ENCODE measurements around the gene ARRDC1.
"Not testable (repeated sequence)": the region's sequence is repeated elsewhere in the genome, so short reads cannot be mapped to it uniquely, and the experiment has no call there.

Gene ARRDC1

DNA sequence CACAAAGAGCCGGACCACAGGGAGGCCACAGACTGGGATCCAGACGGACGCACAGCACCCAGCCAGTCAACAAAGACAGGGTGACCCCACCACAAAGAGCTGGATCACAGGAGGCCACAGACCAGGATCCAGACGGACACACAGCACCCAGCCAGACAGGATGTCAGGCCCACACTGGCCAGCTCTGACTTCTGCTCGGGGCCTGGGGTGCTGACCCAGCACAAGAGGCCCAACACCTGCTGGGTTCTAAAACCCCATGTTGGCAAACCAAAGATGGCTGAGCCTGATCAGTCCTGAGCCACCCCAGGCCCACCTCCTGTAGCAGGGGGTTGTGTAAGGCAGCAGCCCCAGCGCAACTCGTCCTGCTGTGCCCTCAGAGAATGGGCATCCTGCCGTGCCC is 21.5 kb upstream of the ARRDC1 start:
- DNase-seq (ENCODE audit: low read depth in 3 of 3), result no peak

DNA sequence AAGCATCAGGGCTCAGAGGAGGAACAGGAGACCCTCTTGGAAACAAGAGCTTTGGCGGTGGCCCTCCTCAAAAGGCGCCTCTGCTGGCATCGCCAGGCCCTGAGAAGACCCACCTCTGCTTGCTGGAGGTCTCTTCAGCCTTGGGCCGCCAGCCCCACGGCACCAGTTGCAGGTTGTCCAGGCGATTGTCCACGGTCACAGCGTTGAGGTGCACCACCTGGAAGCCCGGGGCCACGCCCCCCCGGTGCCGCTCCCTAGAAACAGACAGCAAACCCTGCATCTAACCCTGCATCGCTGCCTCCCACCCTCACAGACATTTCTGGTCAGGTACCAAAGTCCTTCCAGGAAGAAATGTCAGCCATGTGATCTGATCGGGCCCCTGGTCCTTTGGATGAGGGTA is 18.6 kb upstream of the ARRDC1 start:
- DNase-seq (ENCODE audit: low read depth in 3 of 3), result no peak

DNA sequence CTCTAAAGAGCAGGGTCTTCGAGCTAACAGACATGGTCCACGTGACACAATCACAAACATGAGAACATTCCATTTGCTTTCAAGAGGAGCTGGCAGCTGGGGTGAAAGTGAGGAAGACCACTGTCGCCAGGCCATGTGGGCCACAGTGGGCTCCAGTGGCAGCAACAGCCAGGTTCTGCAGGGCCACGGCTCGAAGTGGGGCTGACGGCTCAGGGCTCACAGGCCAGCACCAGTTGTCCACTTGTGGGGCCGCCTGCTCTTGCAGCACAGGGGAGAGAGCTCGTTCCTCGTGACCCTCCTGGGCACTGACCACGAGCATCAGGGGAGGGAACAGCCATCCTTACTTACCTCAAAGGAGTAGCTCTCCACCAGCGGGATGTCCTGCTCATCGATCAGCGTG is 17.2 kb upstream of the ARRDC1 start:
- DNase-seq (ENCODE audit: low read depth in 3 of 3), result no peak

DNA sequence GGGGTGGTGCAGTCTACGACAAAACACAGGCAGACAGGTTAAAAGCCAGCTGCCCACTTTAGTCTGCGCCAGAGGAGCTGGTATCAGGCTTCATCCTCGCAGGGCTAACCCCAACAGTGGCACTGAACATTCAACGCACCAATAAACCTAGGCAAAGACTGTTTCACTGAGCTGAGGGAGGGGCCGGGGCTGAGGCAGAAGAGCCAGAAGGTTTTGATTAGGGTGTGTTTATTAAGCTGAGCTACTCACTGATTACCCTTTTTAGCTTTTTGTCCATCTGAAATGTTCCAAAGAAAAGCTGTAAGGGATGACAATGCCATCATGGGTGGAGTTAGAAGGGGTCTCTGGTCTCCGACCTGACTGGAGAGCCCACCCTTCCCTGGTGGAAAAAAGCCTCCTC is 16.6 kb upstream of the ARRDC1 start:
- no peak for DNase-seq (ENCODE audit: low read depth in 3 of 3)

DNA sequence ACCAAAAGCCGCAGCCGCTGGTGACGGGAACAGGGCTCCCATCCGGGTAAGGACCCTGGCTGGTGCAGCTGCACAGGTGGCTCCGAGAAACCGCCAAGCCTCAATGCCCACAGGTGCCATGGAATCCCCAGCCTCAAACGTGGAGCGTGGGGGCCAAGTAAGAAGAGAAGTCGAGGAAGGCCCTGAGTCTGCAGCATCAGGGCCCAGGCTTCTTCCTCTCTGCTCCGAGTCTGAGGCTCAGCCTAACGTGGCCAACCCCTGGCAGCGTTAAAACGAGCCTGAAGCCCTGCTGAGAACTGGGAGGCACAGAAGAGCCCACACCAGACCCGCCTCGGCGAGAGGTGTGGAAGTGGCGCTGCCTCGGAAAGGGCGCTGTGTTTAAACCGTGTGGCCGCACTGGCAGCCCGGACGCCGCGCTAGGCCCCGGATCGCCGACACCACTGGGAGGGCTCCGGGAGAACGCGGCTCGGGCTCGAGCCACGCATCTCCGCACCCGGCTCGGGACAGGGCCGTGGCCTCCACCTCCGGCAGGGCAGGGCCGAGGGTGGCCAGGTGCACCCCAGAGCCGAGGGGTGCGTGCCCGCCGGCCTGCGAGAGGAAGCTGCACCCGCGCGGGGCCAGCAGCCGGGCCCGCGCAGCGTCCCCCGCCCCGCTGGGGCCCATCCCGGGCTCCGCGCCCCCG is 15.9 kb upstream of the ARRDC1 start:
- DNase-seq (ENCODE audit: low read depth in 3 of 3), result no peak

DNA sequence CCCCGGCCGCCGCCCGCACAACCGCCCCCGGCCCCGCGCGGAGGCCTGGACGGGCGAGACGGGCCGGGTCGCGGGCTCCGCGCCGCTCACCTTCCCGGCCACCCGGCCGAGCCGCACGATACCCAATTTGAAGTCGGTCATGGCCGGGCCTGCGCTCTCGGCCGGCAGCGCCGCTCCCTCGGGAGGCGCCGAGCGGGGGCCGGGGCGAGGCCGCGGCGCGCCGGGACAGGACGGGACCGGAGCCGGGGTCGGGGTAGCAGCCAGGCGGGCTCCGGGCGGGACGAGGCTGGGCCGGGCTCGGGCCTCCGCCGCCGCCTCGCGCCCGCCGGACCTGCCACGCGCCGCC is 15.4 kb upstream of the ARRDC1 start:
- DNase-seq (ENCODE audit: low read depth in 3 of 3), result no peak

DNA sequence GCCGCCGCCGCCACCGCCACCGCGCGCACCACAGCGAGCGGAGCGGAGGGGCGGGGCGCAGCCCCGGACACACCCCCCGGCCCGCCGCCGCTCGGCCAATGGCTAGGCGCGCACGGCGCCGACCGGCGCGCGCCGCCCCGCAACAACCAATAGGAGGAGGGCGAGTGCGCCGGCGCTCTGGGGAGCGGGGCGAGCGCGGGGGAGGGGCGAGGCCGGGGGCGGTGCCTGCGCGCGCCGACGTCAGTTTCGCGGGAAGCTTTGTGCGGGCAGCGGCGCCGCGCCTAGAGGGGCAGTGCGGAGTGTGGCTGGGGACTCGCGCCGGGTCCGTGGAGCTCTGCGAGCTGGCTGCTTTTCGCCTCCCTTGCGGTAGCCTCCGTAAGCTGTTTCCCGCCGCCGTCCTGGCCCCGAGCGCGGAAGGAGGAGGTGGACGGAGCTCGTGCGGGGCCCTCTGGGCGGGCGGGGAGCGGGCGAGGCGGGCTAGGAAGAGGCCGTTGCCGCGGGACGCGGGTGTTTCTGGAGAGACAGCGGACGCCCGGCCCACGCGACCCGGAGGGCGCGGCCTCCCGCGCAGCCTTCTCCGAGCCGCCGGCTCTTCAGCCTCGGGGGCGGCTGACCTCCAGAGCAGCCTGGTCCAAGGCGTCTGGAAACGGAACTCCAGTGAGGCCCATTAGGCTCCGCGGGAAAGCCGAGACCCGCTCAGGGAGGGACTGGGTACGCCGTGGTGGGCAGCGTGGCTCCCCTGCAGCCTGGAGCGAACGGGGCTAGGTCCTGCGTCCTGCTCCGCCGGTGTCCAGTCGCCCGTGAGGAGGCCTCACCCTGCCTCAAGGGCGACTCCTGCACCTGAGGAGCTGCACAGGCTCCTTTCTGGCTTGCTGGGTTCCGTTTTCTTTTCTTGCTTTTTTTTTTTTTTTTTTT is 14.8 kb upstream of the ARRDC1 start, which contains the start of gene ZMYND19:
TSS of gene ZMYND19 (minus strand) at position 44 of the 915 bp plus-strand sequence. CDS start 249 bp downstream, outside the sequence.
- peak; percentile 78 to 87 (median 84) for DNase-seq (ENCODE audit: low read depth in 3 of 3)

DNA sequence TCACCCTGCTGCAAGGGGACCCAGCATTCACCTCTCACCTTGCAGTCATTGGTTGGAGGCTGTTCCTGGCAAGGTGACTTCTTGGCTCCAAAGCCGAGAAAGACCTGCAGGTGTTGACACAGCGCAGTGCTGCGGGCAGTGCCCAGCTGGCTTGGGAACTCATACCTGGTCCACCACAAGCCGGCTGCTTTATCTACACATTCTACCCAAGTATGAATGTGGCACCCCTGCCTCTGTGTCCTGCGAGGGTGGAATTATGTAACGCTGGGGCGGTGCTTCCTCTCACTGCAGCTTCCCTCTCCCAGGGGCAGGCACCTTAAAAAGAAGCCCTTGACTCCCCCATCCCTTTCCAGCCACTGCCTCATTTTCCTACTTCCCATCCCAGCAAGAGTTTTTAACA is 12.7 kb upstream of the ARRDC1 start:
- no peak for DNase-seq (ENCODE audit: low read depth in 3 of 3)

DNA sequence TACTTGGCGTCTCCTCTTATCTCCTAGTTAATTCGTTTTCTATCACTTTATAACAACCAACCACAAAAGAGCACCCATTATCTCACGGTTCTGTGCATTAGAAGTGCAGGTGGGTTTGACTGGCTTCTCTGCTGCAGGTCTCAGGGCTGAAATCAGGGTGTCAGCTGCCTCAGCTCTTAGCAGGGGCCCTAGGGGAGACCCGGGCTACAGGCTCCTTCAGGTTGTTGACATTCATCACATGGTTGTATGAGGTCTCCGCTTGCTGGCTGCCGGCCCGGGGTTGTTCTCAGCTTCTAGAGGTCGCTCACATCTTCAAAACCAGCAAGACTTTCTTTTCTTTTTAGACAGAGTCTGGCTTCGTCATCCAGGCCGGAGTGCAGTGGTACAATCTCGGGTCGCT is 12.3 kb upstream of the ARRDC1 start:
- DNase-seq (ENCODE audit: low read depth in 3 of 3), result no peak

DNA sequence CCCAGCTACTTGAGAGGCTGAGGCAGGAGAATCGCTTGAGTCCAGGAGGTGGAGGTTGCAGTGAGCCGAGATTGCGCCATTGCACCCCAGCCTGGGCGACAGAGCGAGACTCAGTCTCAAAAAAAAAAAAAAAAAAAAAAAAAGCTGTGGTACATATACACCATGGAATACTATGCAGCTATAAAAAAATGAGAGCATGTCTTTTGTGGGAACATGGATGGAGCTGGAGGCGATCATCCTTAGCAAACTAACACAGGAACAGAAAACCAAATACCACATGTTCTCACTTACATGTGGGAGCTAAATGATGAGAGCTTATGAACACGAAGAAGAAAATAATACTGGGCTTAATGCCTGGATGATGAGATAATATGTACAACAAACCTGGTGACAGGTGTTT is 8.9 kb upstream of the ARRDC1 start:
- not testable (repeated sequence) for DNase-seq (ENCODE audit: low read depth in 3 of 3)

DNA sequence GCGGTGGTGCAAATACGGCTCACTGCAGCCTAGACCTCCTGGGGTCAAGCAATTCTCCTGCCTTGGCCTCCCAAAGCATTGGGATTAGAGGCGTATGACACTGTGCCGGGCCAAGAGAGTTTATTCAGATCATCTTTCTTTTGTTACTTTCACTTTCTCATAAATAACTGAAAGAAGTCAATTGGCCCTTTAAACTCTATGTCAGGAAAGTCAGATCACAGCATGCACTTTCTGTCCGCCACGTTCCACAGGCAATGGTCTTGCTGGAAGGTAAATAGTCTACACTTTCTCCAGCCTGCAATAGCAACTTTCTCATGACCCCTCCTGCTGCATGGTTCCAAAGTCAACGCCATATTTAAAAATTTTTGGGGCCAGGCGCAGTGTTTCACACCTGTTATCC is 6.5 kb upstream of the ARRDC1 start:
- DNase-seq (ENCODE audit: low read depth in 3 of 3), result no peak

DNA sequence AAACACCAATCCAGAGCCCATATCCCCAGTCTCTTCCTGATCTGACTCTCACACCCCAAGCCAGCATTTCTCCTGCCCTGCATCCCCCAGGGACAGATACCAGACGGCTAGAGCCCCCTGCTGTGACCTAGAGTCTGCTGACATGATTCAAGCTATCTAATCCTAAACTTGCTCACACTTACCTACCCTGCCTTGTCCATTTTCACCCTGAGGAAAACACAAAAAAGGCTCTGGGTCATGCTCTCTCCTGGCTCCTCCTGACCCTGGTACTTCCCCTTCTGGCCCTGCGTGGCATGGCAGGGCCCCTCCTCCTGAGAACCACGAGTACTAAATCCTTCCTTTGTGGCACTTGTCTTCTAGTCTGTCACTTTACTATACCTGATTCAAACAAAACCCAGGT is 2.8 kb upstream of the ARRDC1 start:
- DNase-seq (ENCODE audit: low read depth in 3 of 3), result no peak

DNA sequence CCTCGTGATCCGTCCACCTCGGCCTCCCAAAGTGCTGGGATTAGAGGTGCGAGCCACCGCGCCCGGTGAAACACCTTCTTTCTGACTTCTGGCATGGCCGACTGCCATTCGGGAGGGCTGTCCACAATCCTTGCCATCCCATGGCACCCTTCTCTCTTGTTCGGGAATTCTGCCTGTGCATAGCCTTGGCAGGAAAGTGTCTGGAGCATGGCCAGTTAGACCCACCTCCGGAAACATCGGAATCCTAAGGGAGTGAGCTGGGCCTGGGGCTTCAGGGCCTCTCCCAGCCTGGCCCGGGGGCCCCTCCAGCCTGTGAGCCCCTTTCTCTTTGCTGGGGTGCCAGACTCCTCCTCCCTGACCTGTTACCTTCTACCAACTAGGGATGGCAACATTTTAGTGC is 1.6 kb upstream of the ARRDC1 start:
- no peak for DNase-seq (ENCODE audit: low read depth in 3 of 3)

DNA sequence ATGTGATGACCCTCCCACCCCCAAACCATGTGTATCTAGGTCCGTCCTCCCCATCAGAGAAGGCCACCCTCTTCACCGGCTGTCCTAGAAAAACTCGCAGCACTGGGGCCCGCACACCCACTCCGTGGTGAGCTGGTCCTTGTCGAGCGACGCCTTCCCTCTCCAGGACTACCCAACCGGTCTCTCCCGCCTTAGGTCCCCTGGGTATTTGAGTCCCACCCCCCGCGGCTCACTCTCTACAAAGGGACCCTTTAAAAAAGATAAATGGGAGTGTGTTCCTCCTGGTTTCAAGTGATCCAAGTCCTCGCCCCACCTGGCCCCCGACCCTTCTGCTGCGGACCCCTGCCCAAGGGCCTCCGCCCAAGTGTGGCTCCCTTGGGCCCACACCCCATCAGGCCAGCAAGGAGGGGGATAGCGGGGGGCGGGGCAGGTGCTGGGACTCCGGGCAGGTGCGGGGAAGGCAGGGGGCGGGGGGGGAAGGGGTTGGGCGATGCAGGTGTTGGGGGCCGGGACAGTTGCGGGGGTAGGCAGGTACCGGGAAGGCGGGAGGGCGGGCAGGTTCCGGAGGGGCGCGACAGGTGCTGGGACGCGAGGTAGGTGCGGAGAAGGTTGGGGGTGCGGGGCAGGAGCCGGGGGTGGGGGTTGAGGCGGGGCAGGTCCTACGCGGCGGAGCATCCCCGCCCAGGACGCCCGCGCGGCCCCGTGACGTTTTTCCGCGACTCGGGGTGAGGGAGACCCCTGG is 970 bp upstream of the ARRDC1 start:
- no peak for DNase-seq (ENCODE audit: low read depth in 3 of 3)

DNA sequence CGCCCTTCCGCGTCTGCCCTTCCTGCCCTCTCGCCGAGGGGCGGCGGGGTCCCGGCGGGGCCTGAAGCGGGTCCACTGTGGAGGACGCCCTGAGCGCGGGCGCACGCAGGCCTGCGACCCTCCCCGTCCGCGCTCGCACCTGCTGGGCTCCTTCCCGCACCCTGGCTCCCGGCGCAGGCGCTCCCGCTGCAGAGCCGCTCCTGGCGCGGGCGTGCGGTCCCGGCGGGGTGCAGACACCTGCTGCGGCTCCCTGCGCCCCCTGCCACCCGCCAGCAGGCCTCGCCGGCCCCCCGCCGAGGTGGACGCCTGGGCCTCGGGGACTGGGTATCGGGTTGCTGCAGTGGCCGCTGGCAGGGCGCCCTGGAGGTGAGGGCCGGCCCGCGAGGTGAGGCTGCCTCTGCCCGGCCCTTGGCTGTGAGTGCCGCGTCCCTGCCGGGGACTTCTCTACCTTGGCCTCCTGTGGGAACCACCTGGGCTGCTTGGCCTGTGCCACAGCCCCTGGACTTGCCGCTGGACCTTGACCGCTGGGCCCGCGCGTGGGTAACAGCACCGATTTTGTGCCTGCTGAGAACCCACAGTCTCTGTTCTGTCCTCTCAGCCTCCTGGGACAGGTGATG is 627 bp downstream of the ARRDC1 start:
- DNase-seq (ENCODE audit: low read depth in 3 of 3), result no peak

DNA sequence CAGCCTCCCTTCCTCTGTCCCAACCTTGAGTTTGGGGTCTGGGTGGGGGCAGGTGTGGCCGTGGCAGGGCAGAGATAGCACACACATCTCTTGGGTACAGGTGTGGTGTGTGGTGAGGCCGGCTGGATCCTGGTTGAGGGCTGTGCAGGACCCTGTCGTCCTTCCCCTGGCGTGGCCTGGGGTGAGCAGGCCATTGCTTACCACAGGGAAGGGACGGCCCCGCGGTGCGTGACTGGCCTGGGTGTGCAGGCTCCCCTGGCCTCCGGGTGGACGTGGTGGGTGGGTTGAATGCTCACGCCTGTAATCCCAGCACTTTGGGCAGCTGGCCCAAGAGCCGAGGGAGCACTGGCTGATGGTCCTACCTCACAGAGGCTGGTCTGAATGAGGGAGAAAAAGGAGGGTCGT is 1.2 kb downstream of the ARRDC1 start:
- no peak for DNase-seq (ENCODE audit: low read depth in 3 of 3)

DNA sequence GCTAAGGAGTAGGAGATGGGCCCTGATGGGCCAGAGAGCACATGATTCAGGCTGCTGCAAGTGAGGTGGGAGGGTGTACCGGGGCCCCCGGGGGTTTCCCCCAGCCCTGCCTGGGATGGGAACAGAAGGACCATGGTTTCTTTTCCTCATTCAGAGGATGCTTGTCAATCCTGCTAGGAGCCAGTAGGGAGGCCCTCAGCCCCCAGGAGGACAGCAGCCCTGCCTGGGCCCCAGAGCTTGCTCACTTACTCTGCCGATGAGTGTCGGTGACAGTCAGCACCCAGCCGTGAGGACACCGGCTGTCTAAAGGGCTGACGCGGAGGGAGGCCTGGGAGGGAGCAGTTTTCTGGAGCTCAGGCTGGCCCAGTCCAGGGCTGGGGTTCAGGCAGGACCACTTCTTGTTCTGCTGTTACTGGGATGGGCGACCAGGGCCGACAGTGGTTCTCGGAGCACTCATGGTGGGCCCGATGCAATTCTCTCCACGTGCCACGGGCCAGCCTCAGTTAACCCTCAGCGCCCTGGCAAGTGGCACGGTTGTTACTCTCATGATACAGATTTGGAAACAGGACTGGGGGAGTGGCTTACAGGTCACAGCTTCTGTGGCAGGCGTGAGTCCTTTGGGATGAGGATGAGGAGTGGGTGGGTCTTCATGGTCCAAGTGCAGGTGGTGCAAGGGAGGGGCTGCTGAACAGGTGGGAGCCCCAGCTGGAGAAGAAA is 1.8 kb downstream of the ARRDC1 start:
- DNase-seq (ENCODE audit: low read depth in 3 of 3), result no peak

DNA sequence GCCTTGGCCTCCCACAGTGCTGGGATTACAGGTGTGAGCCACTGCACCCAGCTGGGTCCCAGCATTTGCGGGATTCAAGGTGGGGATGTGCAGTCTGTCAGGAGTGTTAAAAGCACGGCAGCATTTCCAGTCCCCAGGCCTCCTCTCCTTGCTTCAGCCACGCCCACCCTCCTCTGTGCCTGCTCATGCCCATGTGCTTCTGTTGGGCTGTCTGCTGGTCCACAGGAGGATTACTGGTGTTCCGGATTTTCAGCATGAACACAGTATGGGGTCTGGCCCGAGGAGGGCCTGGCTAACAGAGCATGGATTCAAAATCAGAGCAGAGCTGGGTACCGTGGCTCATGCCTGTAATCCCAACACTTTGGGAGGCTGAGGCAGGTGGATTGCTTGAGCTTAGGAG is 5.5 kb downstream of the ARRDC1 start:
- DNase-seq (ENCODE audit: low read depth in 3 of 3), result no peak

DNA sequence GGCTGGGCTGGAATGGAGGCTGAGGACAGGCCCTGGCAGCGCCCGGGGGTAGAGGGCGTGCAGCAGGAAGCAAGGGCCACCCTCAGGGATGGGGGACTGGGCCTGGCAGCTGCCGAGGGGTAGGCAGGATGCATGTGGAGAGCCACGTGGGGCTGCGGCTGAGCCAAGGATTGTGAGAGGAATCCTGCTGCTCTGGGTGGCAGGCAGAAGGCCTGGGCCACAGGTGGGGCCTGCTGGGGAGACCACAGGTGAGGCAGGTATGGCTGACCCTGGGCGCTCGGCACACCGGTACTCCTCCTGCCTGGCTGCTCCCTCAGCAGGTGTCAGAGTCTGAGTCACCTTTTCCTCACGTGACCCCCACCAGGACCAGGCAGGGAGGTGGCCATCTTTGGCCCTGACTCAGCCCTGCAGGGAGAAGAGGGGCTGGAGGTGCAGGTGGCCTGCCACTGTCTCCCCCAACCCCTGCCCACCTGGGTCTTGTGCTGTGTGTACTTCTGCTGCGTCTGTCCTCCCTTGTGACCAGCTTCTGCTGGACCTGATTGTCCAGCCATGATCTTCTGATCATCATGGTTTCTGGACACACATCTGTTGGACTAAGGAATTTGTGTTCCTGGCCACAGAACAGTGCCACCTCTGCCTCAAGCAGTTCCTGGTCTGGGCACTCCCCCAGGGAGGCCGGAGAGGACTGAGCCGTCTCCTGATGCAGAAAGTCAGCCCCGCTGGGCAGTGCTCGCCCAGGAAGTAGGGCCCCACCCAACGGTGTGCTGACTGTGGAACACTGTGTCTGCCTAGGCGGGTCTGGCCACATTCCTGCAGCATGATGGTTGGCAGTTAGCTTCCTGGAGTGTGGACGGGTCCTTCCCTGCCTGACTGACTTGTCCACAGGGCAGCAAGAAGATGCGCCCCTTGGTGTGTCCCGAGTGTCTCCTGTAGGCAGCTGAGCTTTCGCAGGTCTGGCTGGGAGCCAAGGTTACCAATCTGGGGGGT is 6.4 kb downstream of the ARRDC1 start:
- DNase-seq (ENCODE audit: low read depth in 3 of 3), result no peak

DNA sequence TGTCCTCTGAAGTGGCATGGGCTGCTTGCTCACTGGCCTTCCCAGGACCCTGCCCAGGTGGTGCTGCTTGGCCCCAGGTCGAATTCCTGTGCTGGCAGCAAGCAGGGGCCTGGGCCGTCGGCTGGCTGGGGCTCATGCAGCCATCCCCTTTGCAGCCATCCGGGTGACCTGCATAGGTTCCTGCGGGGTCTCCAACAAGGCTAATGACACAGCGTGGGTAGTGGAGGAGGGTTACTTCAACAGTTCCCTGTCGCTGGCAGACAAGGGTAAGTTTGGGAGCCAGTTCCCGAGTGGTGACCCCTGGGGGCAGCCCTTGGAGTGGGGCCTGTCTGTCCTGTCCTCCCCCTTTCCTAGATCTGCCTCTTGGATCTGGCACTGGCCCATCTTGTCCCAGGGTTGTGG is 7.3 kb downstream of the ARRDC1 start:
- DNase-seq (ENCODE audit: low read depth in 3 of 3), result no peak
